NOMO-1 treated with DMSO at 0.1 percent for 48 hours (cell line): Measurements from ENCODE around the gene MROH2B.
"Not testable (repeated sequence)": the region's sequence is repeated elsewhere in the genome, so short reads cannot be mapped to it uniquely, and the experiment has no call there.

ENCODE experiments used
- DNase-seq: peaks from one replicate; lab custom pipeline; 2025; ENCODE audit not compliant: unreplicated experiment; lab: John Stamatoyannopoulos, UW

MROH2B gene

DNA sequence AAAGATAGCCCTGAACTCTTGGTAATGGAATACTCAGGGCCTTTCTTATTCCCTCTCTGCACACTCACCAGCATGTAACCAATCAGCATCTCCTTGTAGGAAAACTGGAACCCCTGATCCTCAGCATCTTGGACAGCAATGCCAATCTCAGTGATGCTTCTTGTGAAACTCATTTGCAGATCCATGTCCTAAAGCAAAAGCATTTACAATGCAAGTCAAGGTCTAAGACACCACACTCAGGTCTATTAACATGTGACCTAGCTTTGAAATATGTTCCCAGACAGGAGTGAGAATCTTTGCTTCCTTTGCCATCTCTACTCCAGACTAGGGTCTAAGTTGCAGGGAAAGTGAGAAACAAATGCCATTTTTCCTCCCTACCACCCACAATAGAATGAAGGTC is 38.2 kb downstream of the MROH2B start:
- no peak for DNase-seq

GRCh38 chr5:41022600-41022999 is 48.5 kb downstream of the MROH2B start:
- not testable (repeated sequence) for DNase-seq

GRCh38 chr5:41012318-41012717 is 58.8 kb downstream of the MROH2B start:
- DNase-seq, result no peak

DNA sequence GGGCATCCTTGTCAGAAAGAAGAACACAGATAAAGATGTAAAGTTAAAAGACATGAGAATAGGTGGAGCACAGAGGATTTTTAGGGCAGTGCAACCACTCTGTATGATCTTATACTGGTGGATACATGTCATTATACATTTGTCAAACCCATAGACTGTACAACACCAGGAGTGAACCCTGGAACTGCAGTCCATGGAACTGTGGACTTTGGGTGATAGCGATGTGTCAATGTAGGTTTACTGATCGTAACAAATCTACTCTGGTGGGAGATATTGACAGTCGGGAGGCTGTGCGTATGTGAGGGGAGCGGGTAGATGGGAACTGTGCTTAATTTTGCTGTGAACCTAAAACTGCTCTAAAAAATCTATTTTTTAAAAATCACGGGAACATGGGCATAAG is 60.6 kb downstream of the MROH2B start:
- no peak for DNase-seq

DNA sequence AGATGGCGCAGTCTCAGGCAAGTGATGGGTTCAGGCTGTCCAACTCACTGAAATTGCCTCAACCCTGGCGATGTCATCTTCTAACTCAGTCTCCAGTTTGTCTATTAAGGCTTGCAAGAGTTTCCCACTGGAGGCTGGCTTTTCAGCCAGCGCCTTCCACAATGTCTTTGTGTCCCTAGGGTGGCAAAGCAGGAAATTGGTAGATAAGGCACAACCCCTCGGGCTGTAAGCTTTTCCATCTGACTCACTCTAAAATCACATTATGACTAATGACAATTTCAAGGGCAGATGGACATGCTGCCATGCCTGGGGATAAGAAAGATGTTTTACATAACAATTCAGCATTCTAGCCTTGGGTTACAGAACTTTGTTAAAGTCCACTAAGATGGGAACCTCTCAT is 61.9 kb downstream of the MROH2B start:
- DNase-seq, result no peak

GRCh38 chr5:41004931-41005330 is 66.2 kb downstream of the MROH2B start:
- DNase-seq, result no peak

- no peak for DNase-seq
These were observed 67.3 kb downstream of the MROH2B start for GRCh38 chr5:41003670-41004376.

DNA sequence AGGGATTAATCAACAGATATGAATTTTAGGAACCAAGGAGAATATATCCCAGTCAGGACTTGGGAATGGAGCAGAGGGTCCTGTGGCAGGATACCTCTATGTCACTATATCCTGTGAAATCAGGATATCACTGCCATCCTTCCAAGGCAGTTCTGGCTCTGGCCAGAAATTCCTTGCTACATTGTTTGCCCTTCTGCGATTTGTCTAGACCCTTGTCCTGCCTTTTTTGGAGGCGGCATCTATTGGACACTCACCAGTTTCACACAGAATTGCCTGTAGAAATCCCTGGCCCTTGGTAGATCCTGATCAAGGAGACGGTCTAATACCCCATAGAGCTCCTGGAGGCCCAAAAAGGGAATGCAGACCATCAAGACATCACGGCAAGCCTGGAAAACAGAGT is 71.2 kb downstream of the MROH2B start:
- no peak for DNase-seq

GRCh38 chr5:40999142-40999541 is 72.0 kb downstream of the MROH2B start:
- DNase-seq, result no peak

DNA sequence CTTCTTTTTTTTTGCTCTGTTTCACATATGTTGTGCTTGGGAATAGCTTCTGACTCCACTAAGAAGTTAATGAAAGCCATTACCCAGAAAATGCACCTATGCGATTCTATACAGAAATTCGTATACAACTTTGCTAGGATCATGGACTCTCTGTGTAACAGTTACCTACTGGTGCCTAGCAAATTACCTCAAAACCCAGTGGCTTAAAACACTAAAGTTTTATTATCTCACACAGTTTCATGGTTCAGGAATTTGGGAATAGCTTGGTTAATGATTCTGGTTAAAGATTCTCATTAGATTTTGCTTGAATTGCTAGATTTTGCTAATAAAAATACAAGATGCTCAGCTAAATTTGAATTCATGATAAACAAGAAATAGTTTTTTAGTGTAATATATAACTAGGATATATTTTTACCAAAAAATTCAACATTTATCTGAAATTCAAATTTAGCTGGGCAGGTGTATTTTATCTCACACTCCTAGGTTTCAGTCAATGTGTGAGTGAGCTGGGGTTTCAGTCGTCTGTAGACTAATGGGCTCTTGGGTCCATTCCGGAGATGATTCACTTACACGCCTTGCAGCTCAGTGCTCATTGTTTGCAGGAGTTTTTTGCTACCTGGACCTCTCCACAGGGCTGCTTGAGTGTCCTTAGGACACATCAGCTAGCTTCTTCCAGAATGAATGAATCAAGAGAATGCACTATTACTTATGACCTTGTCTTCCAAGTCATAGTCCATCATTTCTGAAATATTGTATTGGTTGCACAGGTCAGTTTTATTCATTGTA is 75.1 kb downstream of the MROH2B start:
- no peak for DNase-seq

DNA sequence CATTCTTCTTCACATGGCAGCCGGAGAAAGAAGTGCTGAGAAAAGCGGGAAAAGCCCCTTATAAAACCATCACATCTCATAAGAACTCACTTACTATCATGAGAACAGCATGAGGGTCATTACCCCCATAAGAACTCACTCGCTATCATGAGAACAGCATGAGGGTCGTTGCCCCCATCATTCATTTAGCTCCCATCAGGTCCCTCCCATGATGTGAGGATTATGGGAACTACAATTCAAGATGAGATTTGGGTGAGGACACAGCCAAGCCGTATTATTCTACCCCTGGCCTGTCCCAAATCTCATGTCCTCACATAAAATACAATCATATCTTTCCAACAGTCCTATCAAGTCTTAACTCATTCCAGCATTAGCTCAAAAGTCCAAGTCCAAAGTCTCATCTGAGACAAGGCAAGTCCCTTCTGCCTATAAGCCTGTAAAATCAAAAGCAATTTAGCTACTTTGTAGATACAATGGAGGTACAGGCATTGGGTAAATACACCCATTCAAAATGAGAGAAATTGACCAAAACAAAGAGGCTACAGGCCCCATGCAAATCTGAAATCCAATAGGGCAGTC is 79.1 kb downstream of the MROH2B start:
- no peak for DNase-seq

DNA sequence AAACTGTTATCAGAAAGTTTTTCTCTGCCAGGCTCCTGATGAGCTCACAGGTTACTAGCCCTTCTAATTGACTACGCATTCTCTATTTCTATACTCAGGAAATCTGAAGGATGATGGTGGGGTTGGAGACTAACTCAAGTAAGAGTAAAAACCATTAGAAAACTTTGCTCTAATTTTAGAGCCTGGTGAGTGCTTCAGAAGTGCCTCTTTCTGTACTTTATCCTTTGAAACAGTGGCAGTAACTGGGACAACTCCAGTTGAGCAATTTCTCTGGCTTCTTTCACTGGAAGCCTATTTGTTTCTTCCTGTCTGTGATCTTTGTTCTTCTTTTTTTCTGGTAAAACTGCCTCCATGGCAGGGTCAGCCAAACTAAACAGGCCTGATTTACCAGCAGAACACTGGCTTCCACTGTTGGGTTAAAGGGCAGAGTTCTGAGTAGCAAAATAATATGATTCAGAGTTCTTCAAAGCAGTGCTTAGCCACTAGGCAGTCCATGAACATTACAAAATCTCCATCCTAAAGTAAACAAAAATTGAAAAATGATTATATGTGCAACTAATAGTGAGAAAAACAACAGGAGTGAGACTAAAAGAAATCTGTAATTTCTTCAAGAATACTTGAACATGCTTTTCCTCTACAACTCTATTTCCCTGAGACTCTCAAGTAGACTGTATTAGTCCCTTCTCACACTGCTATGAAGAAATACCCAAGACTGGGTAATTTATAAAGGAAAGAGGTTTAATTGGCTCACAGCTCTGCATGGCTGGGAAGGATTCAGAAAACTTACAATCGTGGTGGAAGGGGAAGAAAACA is 79.8 kb downstream of the MROH2B start:
- no peak for DNase-seq

DNA sequence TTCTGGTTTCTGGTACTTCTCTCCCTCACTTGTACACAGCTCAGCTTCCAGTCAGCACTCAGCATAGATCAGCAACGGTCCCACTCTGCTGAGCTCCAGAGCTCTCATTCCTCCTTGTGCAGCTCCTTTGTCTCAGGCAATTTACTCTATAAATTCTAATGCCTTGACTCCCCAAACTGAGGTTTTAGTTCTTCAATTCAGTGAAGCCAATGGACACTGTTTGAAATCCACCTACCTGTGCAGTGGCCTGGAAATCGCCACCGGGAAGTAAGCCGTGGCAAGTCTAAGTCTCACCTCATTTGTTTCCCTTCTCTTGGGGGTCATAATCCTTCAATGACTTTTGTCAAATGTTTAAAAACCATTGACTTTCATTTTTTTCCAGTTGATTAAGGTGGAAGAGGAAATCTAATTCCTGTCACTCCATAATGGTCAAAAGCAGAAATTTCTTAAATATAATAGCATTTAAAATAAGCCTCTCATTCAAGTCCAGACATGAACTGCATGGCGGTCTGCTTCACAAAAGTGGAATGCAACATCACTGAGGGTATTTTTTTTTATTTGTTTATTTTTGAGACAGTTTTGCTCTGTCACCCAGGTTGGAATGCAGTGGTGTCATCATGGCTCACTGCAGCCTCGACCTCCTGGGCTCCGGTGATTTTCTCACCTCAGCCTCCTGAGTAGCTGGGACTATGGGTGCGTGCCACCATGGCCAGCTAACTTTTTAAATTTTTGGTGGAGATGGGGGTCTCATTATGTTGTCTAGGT is 82.2 kb downstream of the MROH2B start:
- DNase-seq, result no peak

DNA sequence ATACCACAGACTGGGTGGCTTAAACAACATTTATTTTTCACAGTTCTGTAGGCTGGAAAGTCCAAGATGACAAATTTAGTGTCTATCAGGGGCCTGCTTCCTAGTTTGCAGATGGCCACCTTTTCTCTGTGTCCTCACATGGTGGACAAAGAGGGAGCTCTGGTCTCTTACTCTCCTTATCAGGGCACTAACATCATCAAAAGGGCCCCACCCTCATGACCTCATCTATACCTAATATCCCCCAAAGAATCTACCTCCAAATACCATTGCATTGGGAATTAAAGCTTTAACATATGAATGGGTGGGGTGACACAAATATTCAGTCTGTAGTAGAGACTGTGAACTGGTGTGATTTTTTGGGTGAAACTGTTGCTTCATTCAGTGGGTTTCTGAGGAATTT is 83.8 kb downstream of the MROH2B start:
- DNase-seq, result no peak

DNA sequence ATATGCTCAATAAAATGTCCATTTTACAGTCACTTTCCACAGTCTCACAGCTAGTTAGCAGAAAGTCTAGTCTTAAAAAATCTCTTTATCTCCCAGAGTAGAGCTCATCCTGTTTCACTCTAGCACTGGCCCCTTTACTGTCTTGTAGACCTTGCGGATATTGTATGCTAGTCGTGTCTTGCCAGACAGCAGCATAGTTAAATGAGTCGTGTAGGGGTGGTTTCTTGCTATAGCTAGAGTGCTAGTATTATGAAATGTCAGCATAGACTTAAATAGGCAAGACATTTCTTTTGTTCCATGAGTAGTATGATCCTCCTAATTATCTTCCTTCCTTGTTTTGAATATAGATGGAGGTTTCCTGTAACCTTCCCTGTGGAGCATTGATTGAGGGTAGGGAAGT is 84.5 kb downstream of the MROH2B start:
- no peak for DNase-seq

DNA sequence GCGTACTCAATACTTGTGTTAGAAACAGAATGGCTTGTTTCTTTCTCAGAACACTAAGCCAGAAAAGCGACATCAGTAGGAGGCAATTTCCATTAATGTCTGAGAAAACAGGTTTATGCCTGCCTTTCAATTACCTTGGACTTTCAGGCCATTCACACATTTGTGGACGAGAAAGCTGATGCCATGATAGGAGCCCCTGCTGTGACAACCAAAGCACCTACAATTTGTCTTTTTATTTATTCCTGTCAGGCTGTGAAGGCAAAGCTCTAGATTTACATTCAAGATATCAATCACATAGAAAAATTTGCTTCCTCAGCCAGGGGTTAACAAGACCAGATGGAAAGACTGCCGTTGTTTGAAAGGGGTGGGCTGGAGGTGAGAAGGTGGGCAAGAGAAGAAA is 85.6 kb downstream of the MROH2B start:
- DNase-seq, result no peak

- DNase-seq, result no peak
These were observed 86.3 kb downstream of the MROH2B start for GRCh38 chr5:40984884-40985283.

GRCh38 chr5:40983781-40984180 is 87.4 kb downstream of the MROH2B start:
- DNase-seq, result no peak

GRCh38 chr5:40981420-40981819 is 89.7 kb downstream of the MROH2B start:
- no peak for DNase-seq

GRCh38 chr5:40976836-40977235 is 94.3 kb downstream of the MROH2B start:
- no peak for DNase-seq

DNA sequence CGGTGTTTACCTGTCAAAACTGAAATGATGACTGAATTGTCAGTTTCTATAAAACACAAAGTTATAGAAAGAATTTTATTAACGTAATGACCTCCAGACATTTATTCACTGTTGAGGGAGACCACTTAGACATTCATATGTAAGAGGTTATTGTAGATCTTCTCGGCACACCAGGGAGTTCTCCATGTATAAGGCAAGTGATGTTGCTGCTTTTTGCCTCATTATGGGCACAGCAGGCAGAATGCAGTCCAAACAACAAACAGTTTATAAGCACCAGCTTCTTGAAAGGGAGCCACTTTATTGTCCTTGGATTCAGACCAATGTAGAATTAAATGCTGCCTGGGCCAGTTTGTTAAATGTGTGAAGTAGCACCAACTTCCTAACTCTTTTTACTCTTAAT is 95.1 kb downstream of the MROH2B start:
- no peak for DNase-seq
